ENCODE measurements around the gene RPP38.

RPP38 gene

DNA sequence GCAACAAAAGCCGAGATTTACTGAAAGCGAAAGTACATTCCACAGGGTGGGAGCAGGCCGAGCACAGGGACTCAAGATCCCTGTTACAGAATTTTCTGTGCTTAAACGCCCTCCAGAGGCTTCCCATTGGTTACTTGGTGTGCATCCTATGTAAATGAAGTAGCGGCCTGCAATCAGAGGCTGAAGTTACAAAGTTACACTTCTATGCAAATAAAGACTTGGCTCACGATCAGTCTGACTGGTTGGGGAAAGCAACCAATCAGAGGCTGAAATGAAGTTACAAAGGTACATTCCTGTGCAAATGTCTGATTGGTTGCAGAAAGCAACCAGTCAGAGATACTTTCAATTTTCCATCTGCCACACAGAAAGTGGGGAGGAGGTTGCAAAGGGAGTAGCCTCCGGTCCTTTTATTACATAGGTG, 12.6 kb upstream of the RPP38 start:
- TF ChIP-seq, protein P1, sequence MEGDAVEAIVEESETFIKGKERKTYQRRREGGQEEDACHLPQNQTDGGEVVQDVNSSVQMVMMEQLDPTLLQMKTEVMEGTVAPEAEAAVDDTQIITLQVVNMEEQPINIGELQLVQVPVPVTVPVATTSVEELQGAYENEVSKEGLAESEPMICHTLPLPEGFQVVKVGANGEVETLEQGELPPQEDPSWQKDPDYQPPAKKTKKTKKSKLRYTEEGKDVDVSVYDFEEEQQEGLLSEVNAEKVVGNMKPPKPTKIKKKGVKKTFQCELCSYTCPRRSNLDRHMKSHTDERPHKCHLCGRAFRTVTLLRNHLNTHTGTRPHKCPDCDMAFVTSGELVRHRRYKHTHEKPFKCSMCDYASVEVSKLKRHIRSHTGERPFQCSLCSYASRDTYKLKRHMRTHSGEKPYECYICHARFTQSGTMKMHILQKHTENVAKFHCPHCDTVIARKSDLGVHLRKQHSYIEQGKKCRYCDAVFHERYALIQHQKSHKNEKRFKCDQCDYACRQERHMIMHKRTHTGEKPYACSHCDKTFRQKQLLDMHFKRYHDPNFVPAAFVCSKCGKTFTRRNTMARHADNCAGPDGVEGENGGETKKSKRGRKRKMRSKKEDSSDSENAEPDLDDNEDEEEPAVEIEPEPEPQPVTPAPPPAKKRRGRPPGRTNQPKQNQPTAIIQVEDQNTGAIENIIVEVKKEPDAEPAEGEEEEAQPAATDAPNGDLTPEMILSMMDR (IDR thresholded peaks at IDR 0.05): no peak
- peak overlapping the region; percentile 43 to 78 for H3K27ac ChIP-seq
- no peak for DNase-seq (ENCODE audit: low spot score)
- peak overlapping the region; percentile 75 for H3K4me3 ChIP-seq

GRCh38 chr10:15088428-15089261, 8.5 kb upstream of the RPP38 start, which contains the start of gene ACBD7:
Gene ACBD7, minus strand, starts transcription at chr10:15088776. Its CDS starts 48 bp downstream, at chr10:15088728.
- TF ChIP-seq, protein P1 (IDR thresholded peaks at IDR 0.05): peak; percentile 54
- Histone ChIP-seq H3K27ac (no peak within 1 kb of the TSS), H3K4me3 (peak within 1 kb of the TSS; percentile 75)
- peak; percentile 84 for DNase-seq (ENCODE audit: low spot score)

DNA sequence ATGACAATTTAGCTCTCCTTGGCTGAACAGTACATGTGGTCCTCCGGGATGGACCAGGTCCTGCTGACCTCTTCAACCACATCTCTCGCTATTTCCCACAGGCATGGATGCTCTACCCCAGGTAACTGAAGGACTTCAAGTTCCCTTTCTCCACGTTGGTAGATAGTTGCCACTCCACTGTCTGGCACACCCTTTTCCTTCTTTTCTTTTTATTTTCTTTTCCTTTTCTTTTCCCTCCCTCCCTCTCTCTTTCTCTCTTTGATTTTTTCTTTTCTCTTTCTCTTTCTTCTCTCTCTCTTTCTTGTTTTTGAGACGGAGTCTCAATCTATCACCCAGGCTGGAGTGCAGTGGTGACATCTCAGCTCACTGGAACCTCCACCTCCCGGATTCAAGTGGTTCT, 5.7 kb upstream of the RPP38 start:
- TF ChIP-seq, protein P1 (IDR thresholded peaks at IDR 0.05): no peak
- no peak for DNase-seq (ENCODE audit: low spot score)
- Histone ChIP-seq H3K27ac (no peak overlapping the region), H3K4me3 (no peak overlapping the region)

DNA sequence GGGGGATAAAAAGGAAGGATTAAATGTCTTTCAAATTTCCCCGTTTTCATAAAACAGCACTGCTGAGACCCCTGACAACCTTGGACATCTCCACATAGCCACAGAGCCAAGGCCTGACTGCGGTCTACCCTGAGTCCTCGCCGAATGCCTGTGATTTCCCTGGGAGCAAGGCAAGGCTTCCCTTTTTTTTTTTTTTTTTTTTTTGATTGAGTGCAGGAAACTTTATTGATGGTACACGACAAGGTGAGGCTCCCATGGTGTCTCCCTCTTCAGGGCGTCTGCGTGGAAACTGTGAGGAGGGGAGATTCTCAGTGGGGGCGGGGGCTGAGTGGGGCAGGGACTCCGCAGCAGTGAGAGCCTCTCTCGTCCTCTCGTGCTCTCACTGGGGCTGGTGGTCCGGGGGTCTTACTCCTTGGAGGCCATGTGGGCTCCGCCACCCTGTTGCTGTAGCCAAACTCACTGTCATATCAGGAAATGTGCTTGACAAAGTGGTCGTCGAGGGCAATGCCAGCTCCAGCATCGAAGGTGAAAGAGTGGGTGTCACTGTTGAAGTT, 4.2 kb upstream of the RPP38 start:
- TF ChIP-seq, protein P1 (IDR thresholded peaks at IDR 0.05): no peak
- Histone ChIP-seq H3K4me3 (no peak overlapping the region), H3K27ac (no peak overlapping the region)
- DNase-seq (ENCODE audit: low spot score): no peak

- DNase-seq (ENCODE audit: low spot score): no peak
- peak overlapping the region; percentile 83 for H3K4me3 ChIP-seq
- TF ChIP-seq, protein P1 (IDR thresholded peaks at IDR 0.05): no peak
- H3K27ac ChIP-seq: peak overlapping the region; percentile 91
Measured at GRCh38 chr10:15096661-15097010, 519 bp upstream of the RPP38 start.

DNA sequence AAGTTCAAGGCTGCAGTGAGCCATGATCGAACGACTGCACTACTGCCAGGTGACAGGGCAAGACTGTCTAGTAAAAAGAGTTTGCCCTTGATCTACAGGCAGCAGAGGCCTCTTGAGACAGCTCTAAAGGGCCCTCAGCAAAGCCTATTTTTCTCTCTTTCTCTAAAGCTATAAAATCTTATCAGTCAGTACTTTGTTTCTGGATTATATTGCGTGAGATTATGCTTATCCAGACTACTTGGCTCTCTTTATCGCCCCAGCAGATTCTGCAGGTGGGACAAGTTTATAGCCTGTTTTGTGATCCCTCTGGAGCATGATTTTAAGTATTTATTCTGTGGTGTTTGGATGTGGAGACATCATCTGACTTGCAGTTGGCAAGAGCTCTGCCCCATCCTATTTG, 2.7 kb downstream of the RPP38 start:
- DNase-seq (ENCODE audit: low spot score): no peak
- H3K27ac ChIP-seq: no peak overlapping the region
- TF ChIP-seq, protein P1 (IDR thresholded peaks at IDR 0.05): no peak
- H3K4me3 ChIP-seq: no peak overlapping the region

GRCh38 chr10:15103513-15103912, 6.4 kb downstream of the RPP38 start:
- no peak for DNase-seq (ENCODE audit: low spot score)

More at GRCh38 chr10:15103513-15103912, 6.4 kb downstream of the RPP38 start:
- Histone ChIP-seq H3K27ac (no peak overlapping the region), H3K4me3 (no peak overlapping the region)
- TF ChIP-seq, protein P1 (IDR thresholded peaks at IDR 0.05): no peak
